Measurements from ENCODE around the gene TTC7B. TPM values are rescaled to one million over a fixed set of nuclear protein-coding genes. Genes with fewer than 3 reads are reported as not detected.

TTC7B gene
- total and polyA plus RNA-seq, 2 donors (not counting 1 experiment from before 2014, with no cell fraction given): 0.36 to 3.2 TPM

DNA sequence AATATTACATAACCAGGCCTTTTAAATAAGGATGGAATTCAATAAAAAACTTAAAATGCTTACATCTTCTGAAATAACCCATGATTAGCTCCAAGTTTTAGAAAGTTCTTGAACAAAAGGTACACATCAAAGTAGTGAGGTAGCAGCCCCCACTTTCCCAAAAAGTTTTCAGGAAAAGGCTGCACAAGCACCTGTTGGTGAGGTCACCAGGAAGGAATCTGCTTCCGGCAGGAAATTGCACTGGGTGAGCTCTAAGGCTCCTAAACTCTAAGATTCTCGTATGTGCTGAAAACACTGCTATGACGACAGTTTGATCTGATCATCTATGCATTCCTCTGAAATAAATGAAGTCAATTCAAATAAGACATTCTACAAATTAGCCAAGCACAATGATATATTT is 34.3 kb upstream of the TTC7B start:
- Histone ChIP-seq H3K79me2 (ENCODE audit: control insufficient read depth, insufficient read depth, low read length) (no peaks in the 10 kb centered on the region), H3K27me3 (replicated peaks in 1 of 4; ENCODE audit: control extremely low read depth in 1 of 4, control insufficient read depth in 3 of 4, insufficient read depth in 4 of 4, low read length in 3 of 4) (no peaks in the 10 kb centered on the region), H3K4me1 (ENCODE audit: control insufficient read depth in 2 of 2, insufficient read depth in 2 of 2, low read length in 2 of 2) (no peaks in the 10 kb centered on the region), H3K4me2 (replicated peaks; ENCODE audit: low read depth, low read length, poor library complexity, severe bottlenecking) (no peak overlapping the region), H2AFZ (ENCODE audit: insufficient read depth, low read depth, low read length, poor library complexity, severe bottlenecking) (no peak overlapping the region), H3K4me3 (ENCODE audit: control extremely low read depth in 1 of 5, extremely low read depth in 1 of 5, insufficient read depth in 1 of 5, low read depth in 2 of 5, low read length in 4 of 5) (no peak overlapping the region), H3K36me3 (replicated peaks in 1 of 2; ENCODE audit: control extremely low read depth in 1 of 2, control insufficient read depth in 1 of 2, extremely low read depth in 1 of 2, insufficient read depth in 2 of 2, low read length in 1 of 2) (peaks cover 0 to 4% of the 10 kb centered on the region in 2 experiments), H3K9ac (ENCODE audit: low read length) (no peak overlapping the region), H3K9me3 (ENCODE audit: control extremely low read depth in 1 of 3, control insufficient read depth in 2 of 3, insufficient read depth in 1 of 3, low read length in 2 of 3) (peaks cover 0 to 3% (median 0%) of the 10 kb centered on the region in 3 donors), H4K20me1 (ENCODE audit: control insufficient read depth, insufficient read depth, low read length, poor library complexity, severe bottlenecking) (no peaks in the 10 kb centered on the region), H3K27ac (ENCODE audit: low read length in 2 of 2) (no peak overlapping the region)
- DNase-seq (no peak), ATAC-seq (ENCODE audit: low read depth) (no peak)
- CTCF ChIA-PET: interaction anchor here (0.7 kb wide), 1 partner anchor 567 kb away, joined by 3 read pairs; the partner anchor contains the start of gene CCDC88C
- H3K4me1 Mint-ChIP-seq: peaks cover 2% of the 10 kb centered on the region
- H3K27ac Mint-ChIP-seq: no peak overlapping the region
- H3K27me3 Mint-ChIP-seq: no peaks in the 10 kb centered on the region
- POLR2A ChIA-PET: no interaction called here
- intact Hi-C loops (cut with micrococcal nuclease): no loop called here
- TF ChIP-seq EZH2 (IDR thresholded peaks at IDR 0.05; ENCODE audit: borderline replicate concordance, insufficient read depth, low read depth, low read length, poor library complexity, severe bottlenecking): no peak
- TF ChIP-seq, protein P1, sequence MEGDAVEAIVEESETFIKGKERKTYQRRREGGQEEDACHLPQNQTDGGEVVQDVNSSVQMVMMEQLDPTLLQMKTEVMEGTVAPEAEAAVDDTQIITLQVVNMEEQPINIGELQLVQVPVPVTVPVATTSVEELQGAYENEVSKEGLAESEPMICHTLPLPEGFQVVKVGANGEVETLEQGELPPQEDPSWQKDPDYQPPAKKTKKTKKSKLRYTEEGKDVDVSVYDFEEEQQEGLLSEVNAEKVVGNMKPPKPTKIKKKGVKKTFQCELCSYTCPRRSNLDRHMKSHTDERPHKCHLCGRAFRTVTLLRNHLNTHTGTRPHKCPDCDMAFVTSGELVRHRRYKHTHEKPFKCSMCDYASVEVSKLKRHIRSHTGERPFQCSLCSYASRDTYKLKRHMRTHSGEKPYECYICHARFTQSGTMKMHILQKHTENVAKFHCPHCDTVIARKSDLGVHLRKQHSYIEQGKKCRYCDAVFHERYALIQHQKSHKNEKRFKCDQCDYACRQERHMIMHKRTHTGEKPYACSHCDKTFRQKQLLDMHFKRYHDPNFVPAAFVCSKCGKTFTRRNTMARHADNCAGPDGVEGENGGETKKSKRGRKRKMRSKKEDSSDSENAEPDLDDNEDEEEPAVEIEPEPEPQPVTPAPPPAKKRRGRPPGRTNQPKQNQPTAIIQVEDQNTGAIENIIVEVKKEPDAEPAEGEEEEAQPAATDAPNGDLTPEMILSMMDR (IDR thresholded peaks at IDR 0.05): no peak
- 63% methylated on average over 2 of the region's 3 CpGs for WGBS (ENCODE audit: insufficient coverage)
- H3K9me3 Mint-ChIP-seq (ENCODE audit: insufficient read depth): no peaks in the 10 kb centered on the region
- H3K4me3 Mint-ChIP-seq: no peak overlapping the region

DNA sequence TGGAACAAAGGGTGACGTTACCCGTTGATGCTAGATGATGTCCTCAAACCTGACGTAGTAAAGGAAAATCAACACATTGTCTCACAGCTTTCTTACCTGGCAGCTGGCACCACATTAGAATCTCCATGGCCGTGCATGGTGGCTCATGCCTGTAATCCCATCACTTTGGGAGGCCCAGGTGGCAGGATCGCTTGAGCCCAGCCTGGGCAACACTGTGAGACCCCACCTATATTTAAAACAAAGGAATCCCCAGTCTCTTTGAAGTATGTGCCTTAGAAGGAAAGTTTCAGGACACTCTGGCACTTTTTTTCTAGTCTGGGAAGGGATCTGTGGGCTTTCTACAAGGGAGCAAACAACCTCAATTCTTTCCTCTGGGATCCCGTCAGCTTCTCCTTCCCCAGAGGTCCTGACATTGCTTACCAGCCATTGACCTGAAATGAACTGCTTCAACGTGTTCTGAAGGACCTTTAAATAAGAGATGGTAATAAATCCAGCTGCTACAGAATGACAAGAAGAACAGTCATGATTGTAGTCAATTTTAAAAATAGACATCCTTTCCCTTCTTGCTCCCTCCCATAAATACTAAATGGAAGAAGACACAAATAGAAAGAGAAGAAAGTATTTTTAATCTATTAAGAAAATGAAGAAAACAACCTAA is 33.7 kb upstream of the TTC7B start:
- Histone ChIP-seq H3K36me3 (replicated peaks in 1 of 2; ENCODE audit: control extremely low read depth in 1 of 2, control insufficient read depth in 1 of 2, extremely low read depth in 1 of 2, insufficient read depth in 2 of 2, low read length in 1 of 2) (peaks cover 0 to 4% of the 10 kb centered on the region in 2 experiments), H3K9me3 (ENCODE audit: control extremely low read depth in 1 of 3, control insufficient read depth in 2 of 3, insufficient read depth in 1 of 3, low read length in 2 of 3) (peaks cover 0 to 3% (median 0%) of the 10 kb centered on the region in 3 donors), H2AFZ (ENCODE audit: insufficient read depth, low read depth, low read length, poor library complexity, severe bottlenecking) (no peak overlapping the region), H3K4me3 (ENCODE audit: control extremely low read depth in 1 of 5, extremely low read depth in 1 of 5, insufficient read depth in 1 of 5, low read depth in 2 of 5, low read length in 4 of 5) (no peak overlapping the region), H3K9ac (ENCODE audit: low read length) (no peak overlapping the region), H3K4me1 (ENCODE audit: control insufficient read depth in 2 of 2, insufficient read depth in 2 of 2, low read length in 2 of 2) (no peaks in the 10 kb centered on the region), H3K4me2 (replicated peaks; ENCODE audit: low read depth, low read length, poor library complexity, severe bottlenecking) (no peak overlapping the region), H3K27me3 (replicated peaks in 1 of 4; ENCODE audit: control extremely low read depth in 1 of 4, control insufficient read depth in 3 of 4, insufficient read depth in 4 of 4, low read length in 3 of 4) (no peaks in the 10 kb centered on the region), H3K27ac (ENCODE audit: low read length in 2 of 2) (no peak overlapping the region), H4K20me1 (ENCODE audit: control insufficient read depth, insufficient read depth, low read length, poor library complexity, severe bottlenecking) (no peaks in the 10 kb centered on the region), H3K79me2 (ENCODE audit: control insufficient read depth, insufficient read depth, low read length) (no peaks in the 10 kb centered on the region)
- no peak for DNase-seq
- Mint-ChIP-seq H3K9me3 (ENCODE audit: insufficient read depth) (no peaks in the 10 kb centered on the region), H3K27me3 (no peaks in the 10 kb centered on the region), H3K4me1 (no peaks in the 10 kb centered on the region), H3K27ac (no peak overlapping the region), H3K4me3 (no peak overlapping the region)
- TF ChIP-seq, protein P1 (IDR thresholded peaks at IDR 0.05): no peak
- no peak for TF ChIP-seq EZH2 (IDR thresholded peaks at IDR 0.05; ENCODE audit: borderline replicate concordance, insufficient read depth, low read depth, low read length, poor library complexity, severe bottlenecking)
- no peak for ATAC-seq (ENCODE audit: low read depth)
- CTCF ChIA-PET: interaction anchor here (0.7 kb wide), 1 partner anchor 568 kb away, joined by 3 read pairs; the partner anchor contains the start of gene CCDC88C
- POLR2A ChIA-PET: no interaction called here
- 80% methylated on average over 4 of the region's 7 CpGs for WGBS (ENCODE audit: insufficient coverage)
- intact Hi-C loops (cut with micrococcal nuclease): no loop called here
